HCT116 (cell line): Measurements from ENCODE around the gene CFAP97D2. TPM values are rescaled to one million over a fixed set of nuclear protein-coding genes. Genes with fewer than 3 reads are reported as not detected.
"Not testable (repeated sequence)": the region's sequence is repeated elsewhere in the genome, so short reads cannot be mapped to it uniquely, and the experiment has no call there.

ENCODE experiments used
- ATAC-seq: fragments of 200-7000 bp; cut with Tn5 transposase; 2 replicates; pipeline ENCODE4 v1.9.1; 2020; ENCODE audit warnings: mild to moderate bottlenecking, moderate library complexity
- BruUV-seq: library from RNA; stranded (reverse); fragments of 400-500 nt; replicated peaks from 2 replicates; lab custom pipeline; 2021; lab: Mats Ljungman, UMichigan
- CTCF ChIA-PET: fragments of 300-600 bp; sonication (Branson Sonifier 250); formaldehyde crosslinking; loops from one replicate; lab custom pipeline; 2021; ENCODE audit warnings: antibody characterized with exemption; lab: Charles Lee
- POLR2A ChIA-PET: fragments of 300-600, 350-600 bp; sonication (Branson Sonifier 250); formaldehyde crosslinking; loops from one replicate; lab custom pipeline; 2021; ENCODE audit warnings: antibody characterized with exemption; lab: Charles Lee
- RAD21 ChIA-PET, 2 experiments: fragments of 300-600 bp; sonication (Branson Sonifier 250); formaldehyde crosslinking; loops; one replicate each; lab custom pipeline; 2023; ENCODE audit warnings: low total read pairs in 2 of 2; ENCODE audit not compliant: uncharacterized antibody in 2 of 2, unreplicated experiment in 2 of 2, low non-redundant PET in 1 of 2; lab: Charles Lee
- DNase-seq: peaks from one replicate; pipeline ENCODE4 v3.0.0-alpha.2; 2010; ENCODE audit warnings: low read depth, low spot score
- H2AFZ ChIP-seq: fragments of 200-600 bp; shearing (Covaris generic), sonication (generic); 2 replicates; pipeline ENCODE4 v1.6.1; 2017; ENCODE audit warnings: low read depth, mixed run types, mixed read lengths, antibody characterized with exemption, low read length; ENCODE audit not compliant: poor library complexity, severe bottlenecking
- H3K27ac ChIP-seq: 2 replicates; pipeline ENCODE4 v1.5.1; 2012; ENCODE audit warnings: low read depth, low read length
- H3K27me3 ChIP-seq: fragments of 200-600 bp; sonication (generic); 2 replicates; pipeline ENCODE4 v1.6.1; 2016; ENCODE audit warnings: mixed run types, low read length, mixed read lengths; ENCODE audit not compliant: insufficient read depth
- H3K36me3 ChIP-seq, 2 experiments: fragments of 200-500 bp in 1 of 2; fragments of 200-600 bp in 1 of 2; sonication (Bioruptor generic) in 1 of 2; sonication (generic) in 1 of 2; 2 replicates each; pipeline versions ENCODE4 v1.5.1 to v1.6.1; 2014 to 2016; ENCODE audit warnings: low read length in 2 of 2, inconsistent platforms in 1 of 2, mixed read lengths in 1 of 2, mixed run types in 1 of 2; ENCODE audit not compliant: insufficient read depth in 2 of 2, control insufficient read depth in 1 of 2
- H3K4me1 ChIP-seq, 2 experiments: fragments of 200-600 bp in 1 of 2; sonication (generic) in 1 of 2; 2 replicates each; pipeline versions ENCODE4 v1.5.1 to v1.6.1; 2012 to 2017; ENCODE audit warnings: low read length in 2 of 2, inconsistent platforms in 1 of 2, mild to moderate bottlenecking in 1 of 2, mixed read lengths in 1 of 2, mixed run types in 1 of 2, moderate library complexity in 1 of 2; ENCODE audit not compliant: insufficient read depth in 2 of 2, control insufficient read depth in 1 of 2
- H3K4me2 ChIP-seq: fragments of 200-600 bp; sonication (generic); 2 replicates; pipeline ENCODE4 v1.6.1; 2017; ENCODE audit warnings: mixed run types, low read length, mixed read lengths
- H3K4me3 ChIP-seq, 2 experiments: fragments of 200-600 bp in 1 of 2; sonication (generic) in 1 of 2; replicated peaks in 1 of 2; 2 replicates each; pipeline ENCODE4 v1.5.1; 2011 to 2016; ENCODE audit warnings: low read length in 2 of 2, control low read depth in 1 of 2, low read depth in 1 of 2, mild to moderate bottlenecking in 1 of 2, mixed read lengths in 1 of 2, mixed run types in 1 of 2
- H3K79me2 ChIP-seq: fragments of 200-600 bp; sonication (generic); 2 replicates; pipeline ENCODE4 v1.6.1; 2017; ENCODE audit warnings: mild to moderate bottlenecking, mixed run types, low read length, moderate library complexity, mixed read lengths; ENCODE audit not compliant: insufficient read depth
- H3K9ac ChIP-seq: fragments of 200-600 bp; sonication (generic); 2 replicates; pipeline ENCODE4 v1.6.1; 2016; ENCODE audit warnings: low read length, mixed read lengths
- H3K9me2 ChIP-seq: fragments of 200-600 bp; sonication (generic), shearing (Covaris generic); 2 replicates; pipeline ENCODE4 v1.6.1; 2017; ENCODE audit warnings: mixed run types, mild to moderate bottlenecking, moderate library complexity; ENCODE audit not compliant: insufficient read depth
- H3K9me3 ChIP-seq, 2 experiments: fragments of 200-500 bp in 1 of 2; fragments of 200-600 bp in 1 of 2; sonication (Bioruptor generic) in 1 of 2; sonication (generic) in 1 of 2; 2 replicates each; pipeline ENCODE4 v1.6.1; 2014 to 2017; ENCODE audit warnings: low read length in 2 of 2, mixed read lengths in 2 of 2, inconsistent platforms in 1 of 2, low read depth in 1 of 2, mild to moderate bottlenecking in 1 of 2, mixed run types in 1 of 2, moderate library complexity in 1 of 2; ENCODE audit not compliant: control insufficient read depth in 1 of 2, insufficient read depth in 1 of 2
- H4K20me1 ChIP-seq: fragments of 200-600 bp; sonication (generic), shearing (Covaris generic); 2 replicates; pipeline ENCODE4 v1.6.1; 2017; ENCODE audit warnings: mixed run types, mild to moderate bottlenecking, moderate library complexity; ENCODE audit not compliant: insufficient read depth
- intact Hi-C: fragments of 100-400 bp; cut with micrococcal nuclease; formaldehyde crosslinking; loops from 2 replicates; pipeline ENCODE4 v1.10.0; 2022
- total RNA-seq: library from RNA; stranded (reverse); gene quantifications from one replicate; pipeline ENCODE4 v1.2.1, GENCODE V29; 2021; ENCODE audit not compliant: unreplicated experiment
- TF ChIP-seq, protein P1 (sequence below): IDR thresholded peaks from 2 replicates; pipeline ENCODE4 v1.6.1; 2012; ENCODE audit warnings: low read depth

The CFAP97D2 gene
- total RNA-seq, 1 experiment from 2014 or later: not detected

DNA sequence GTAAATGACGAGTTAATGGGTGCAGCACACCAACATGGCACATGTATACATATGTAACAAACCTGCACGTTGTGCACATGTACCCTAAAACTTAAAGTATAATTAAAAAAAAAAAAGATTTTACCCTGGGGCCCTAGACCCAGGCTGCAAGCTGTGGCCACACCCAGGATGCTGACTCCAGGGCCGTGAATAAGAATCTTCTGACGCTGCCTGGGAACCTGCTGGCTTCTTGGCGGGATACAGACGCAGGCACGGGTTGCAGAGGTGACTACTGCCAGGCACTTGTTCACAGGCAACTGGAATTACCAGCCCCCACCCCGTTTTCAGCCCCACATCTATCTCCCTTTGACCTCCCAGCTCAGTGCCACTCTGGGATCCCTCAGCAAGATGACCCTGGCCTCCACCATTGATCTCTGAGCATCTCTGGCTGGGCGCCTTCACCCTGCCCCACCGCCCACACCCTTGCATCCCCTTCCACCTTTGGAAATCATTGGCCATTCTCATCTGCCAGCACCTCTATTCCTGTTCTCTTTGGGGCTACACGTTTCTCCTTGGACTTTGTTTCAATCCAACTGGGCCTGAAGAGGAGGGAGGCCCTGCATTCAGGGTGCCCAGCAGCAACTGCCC lies 21.1 kb upstream of the CFAP97D2 start (continued):
- TF ChIP-seq, protein P1, sequence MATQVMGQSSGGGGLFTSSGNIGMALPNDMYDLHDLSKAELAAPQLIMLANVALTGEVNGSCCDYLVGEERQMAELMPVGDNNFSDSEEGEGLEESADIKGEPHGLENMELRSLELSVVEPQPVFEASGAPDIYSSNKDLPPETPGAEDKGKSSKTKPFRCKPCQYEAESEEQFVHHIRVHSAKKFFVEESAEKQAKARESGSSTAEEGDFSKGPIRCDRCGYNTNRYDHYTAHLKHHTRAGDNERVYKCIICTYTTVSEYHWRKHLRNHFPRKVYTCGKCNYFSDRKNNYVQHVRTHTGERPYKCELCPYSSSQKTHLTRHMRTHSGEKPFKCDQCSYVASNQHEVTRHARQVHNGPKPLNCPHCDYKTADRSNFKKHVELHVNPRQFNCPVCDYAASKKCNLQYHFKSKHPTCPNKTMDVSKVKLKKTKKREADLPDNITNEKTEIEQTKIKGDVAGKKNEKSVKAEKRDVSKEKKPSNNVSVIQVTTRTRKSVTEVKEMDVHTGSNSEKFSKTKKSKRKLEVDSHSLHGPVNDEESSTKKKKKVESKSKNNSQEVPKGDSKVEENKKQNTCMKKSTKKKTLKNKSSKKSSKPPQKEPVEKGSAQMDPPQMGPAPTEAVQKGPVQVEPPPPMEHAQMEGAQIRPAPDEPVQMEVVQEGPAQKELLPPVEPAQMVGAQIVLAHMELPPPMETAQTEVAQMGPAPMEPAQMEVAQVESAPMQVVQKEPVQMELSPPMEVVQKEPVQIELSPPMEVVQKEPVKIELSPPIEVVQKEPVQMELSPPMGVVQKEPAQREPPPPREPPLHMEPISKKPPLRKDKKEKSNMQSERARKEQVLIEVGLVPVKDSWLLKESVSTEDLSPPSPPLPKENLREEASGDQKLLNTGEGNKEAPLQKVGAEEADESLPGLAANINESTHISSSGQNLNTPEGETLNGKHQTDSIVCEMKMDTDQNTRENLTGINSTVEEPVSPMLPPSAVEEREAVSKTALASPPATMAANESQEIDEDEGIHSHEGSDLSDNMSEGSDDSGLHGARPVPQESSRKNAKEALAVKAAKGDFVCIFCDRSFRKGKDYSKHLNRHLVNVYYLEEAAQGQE: no peak

- H3K9ac ChIP-seq, CTCF ChIA-PET, BruUV-seq, H3K79me2 ChIP-seq, H3K4me3 ChIP-seq, H3K36me3 ChIP-seq, H3K4me2 ChIP-seq, RAD21 ChIA-PET, H3K4me1 ChIP-seq, ATAC-seq, H3K9me2 ChIP-seq, H3K27ac ChIP-seq, H2AFZ ChIP-seq, DNase-seq, intact Hi-C loops, POLR2A ChIA-PET, H4K20me1 ChIP-seq, H3K9me3 ChIP-seq: not testable (repeated sequence)
- H3K27me3 ChIP-seq: peaks cover 16% of the 10 kb centered on the region; the same call in 1 of the 2 replicates
Measured at GRCh38 chr13:114158869-114159666, 20.0 kb upstream of the CFAP97D2 start.
